K562 (cell line): Measurements from ENCODE around the gene LIN28B. TPM values are rescaled to one million over a fixed set of nuclear protein-coding genes. Genes with fewer than 3 reads are reported as not detected.

Experiments used
- CREB1 ChIP-seq, 2 experiments: sonication (generic) in 1 of 2; formaldehyde crosslinking in 1 of 2; IDR thresholded peaks; 2 replicates each; pipeline versions ENCODE4 v1.6.1 to v1.8.0; 2012 to 2022; ENCODE audit warnings: inconsistent platforms in 1 of 2, mild to moderate bottlenecking in 1 of 2, missing genetic modification reagents in 1 of 2, moderate library complexity in 1 of 2
- CTBP1 ChIP-seq: fragments of 450-650 bp; IDR thresholded peaks from 2 replicates; pipeline ENCODE4 v1.6.1; 2016; ENCODE audit warnings: borderline replicate concordance
- FOXK2 ChIP-seq, 2 experiments: fragments of 450-650 bp; IDR thresholded peaks in 1 of 2; conservative IDR thresholded peaks in 1 of 2; 2 replicates each; pipeline ENCODE4 v1.6.1; 2016; ENCODE audit warnings: low read depth in 2 of 2, mild to moderate bottlenecking in 1 of 2
- JUNB ChIP-seq: fragments of 450-650 bp; formaldehyde crosslinking; conservative IDR thresholded peaks from 2 replicates; pipeline ENCODE4 v1.4.0; 2020; ENCODE audit warnings: mild to moderate bottlenecking
- RCOR1 ChIP-seq, 2 experiments: IDR thresholded peaks; 2 replicates each; pipeline ENCODE4 v1.6.1; 2012; ENCODE audit warnings: low read depth in 2 of 2, low read length in 2 of 2, borderline replicate concordance in 1 of 2, improper control_type of control experiment in 1 of 2
- SMARCA5 ChIP-seq: fragments of 450-650 bp; IDR thresholded peaks from 2 replicates; pipeline ENCODE4 v1.6.1; 2016
- SOX6 ChIP-seq: fragments of 450-650 bp; IDR thresholded peaks from 2 replicates; pipeline ENCODE4 v1.6.1; 2014; ENCODE audit warnings: mild to moderate bottlenecking
- SREBF1 ChIP-seq: fragments of 150-350 bp; IDR thresholded peaks from 2 replicates; pipeline ENCODE4 v1.6.1; 2014; ENCODE audit warnings: antibody characterized with exemption, low read depth, low read length, borderline replicate concordance
- ZC3H11A ChIP-seq: IDR thresholded peaks from 2 replicates; pipeline ENCODE4 v1.6.1; 2012; ENCODE audit warnings: low read depth, low read length, improper control_type of control experiment
- ZNF175 ChIP-seq: fragments of 200-800 bp; sonication (Bioruptor generic); IDR thresholded peaks from 2 replicates; pipeline ENCODE4 v1.6.1; 2016; ENCODE audit warnings: low read depth, mild to moderate bottlenecking, missing genetic modification characterization, missing compliant biosample characterization
- ZNF316 ChIP-seq: fragments of 450-650 bp; IDR thresholded peaks from 2 replicates; pipeline ENCODE4 v1.6.1; 2016
- ZNF407 ChIP-seq: fragments of 450-650 bp; IDR thresholded peaks from 2 replicates; pipeline ENCODE4 v1.6.1; 2016; ENCODE audit warnings: low read depth
- ZNF609 ChIP-seq: sonication (generic); formaldehyde crosslinking; IDR thresholded peaks from 2 replicates; pipeline ENCODE4 v1.8.1; 2023; ENCODE audit warnings: missing genetic modification reagents, mild to moderate bottlenecking, borderline replicate concordance
- polyA plus RNA-seq, 8 experiments: library from polyadenylated mRNA; depleted of rRNA in 4 of 8; stranded (reverse) in 5 of 8; unstranded in 3 of 8; fragments of >200 nt; fragmentation: Nextera tagmentation in 2 of 8; fragmentation: Illumina TruSeq in 1 of 8; extraction: Ambion mirVana in 2 of 8; extraction: Trizol in 1 of 8; gene quantifications; 2 replicates each; pipeline versions ENCODE4 v1.2.1 to v1.2.3, GENCODE V29; 2011 to 2014; ENCODE audit warnings: inconsistent platforms in 1 of 8, missing spikeins in 1 of 8
- total RNA-seq, 7 experiments: library from RNA; depleted of rRNA in 6 of 7; stranded (reverse); fragments of >200 nt in 6 of 7; fragmentation: Illumina TruSeq in 2 of 7; extraction: Trizol in 2 of 7; gene quantifications; 2 replicates each; pipeline versions ENCODE4 v1.2.1 to v1.2.3, GENCODE V29; 2011 to 2021; ENCODE audit warnings: low replicate concordance in 1 of 7

Gene LIN28B
- total and polyA plus RNA-seq, 9 of the 15 experiments (the other 6 are each of a cell fraction or from before 2014, with no cell fraction given) = 20.9 to 77.3 (median 42.1) TPM

DNA sequence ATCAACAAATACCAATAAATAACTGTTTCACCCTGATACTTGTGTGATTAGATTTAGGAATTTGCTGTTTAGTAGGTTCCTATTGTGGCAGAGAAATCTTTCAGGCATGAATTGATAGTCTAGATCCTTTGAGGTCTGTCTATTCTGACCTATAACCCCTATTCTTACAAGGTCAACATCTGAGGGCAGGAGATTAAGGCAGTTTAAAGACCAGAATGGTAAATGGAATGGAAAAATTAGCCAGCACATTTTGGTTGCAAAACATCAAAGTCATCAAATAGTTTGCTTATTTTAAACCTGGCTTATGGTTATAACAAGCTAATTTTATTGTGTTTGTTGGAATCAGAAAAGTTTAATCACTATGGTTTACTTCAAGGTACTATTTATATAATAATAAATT is 78.4 kb downstream of the LIN28B start (continued):
- TF ChIP-seq ZNF407 (no peak), ZC3H11A (no peak), SREBF1 (no peak), SOX6 (peak; percentile 56; the same call in 1 of the 2 replicates), CTBP1 (no peak), ZNF609 (no peak), ZNF175 (CRISPR knock-in tag) (no peak), FOXK2 (conservative IDR thresholded peaks at IDR 0.05 in 1 of 2, IDR thresholded peaks at IDR 0.05 in 1 of 2; ENCODE audit: low read depth in 2 of 2) (no peak), JUNB (CRISPR knock-in tag) (no peak), SMARCA5 (no peak), RCOR1 (IDR thresholded peaks at IDR 0.05; ENCODE audit: borderline replicate concordance in 1 of 2, low read depth in 2 of 2, low read length in 2 of 2) (peak in 1 of 2 experiments; percentile 80; a peak in 3 of 4 replicates), CREB1 (IDR thresholded peaks at IDR 0.05) (no peak), CREB1 (CRISPR knock-in tag; IDR thresholded peaks at IDR 0.05) (no peak), ZNF316 (peak; percentile 54; the same call in 1 of the 2 replicates)
